ENCODE measurements around the gene SUN2. TPM values are rescaled to one million over a fixed set of nuclear protein-coding genes. Genes with fewer than 3 reads are reported as not detected.
A peak's percentile ranks its signal among the peaks of the same experiment; 100 is the strongest.

The SUN2 gene
- total and polyA plus RNA-seq, 2 of the 13 experiments (the other 11 are each of a cell fraction or from before 2014, with no cell fraction given) = 45.6 to 56.6 TPM

- ATAC-seq (no peak), FAIRE-seq (no peak), DNase-seq (ENCODE audit: low spot score) (no peak)
- Histone ChIP-seq H3K27me3 (ENCODE audit: control insufficient read depth in 1 of 2, insufficient read depth in 2 of 2, low read length in 2 of 2) (no peaks in the 10 kb centered on the region), H3K79me2 (ENCODE audit: insufficient read depth, low read length) (peaks cover 11% of the 10 kb centered on the region), H3K4me1 (ENCODE audit: insufficient read depth, low read length) (peaks cover 19% of the 10 kb centered on the region), H3K36me3 (replicated peaks in 1 of 2; ENCODE audit: control insufficient read depth in 1 of 2, insufficient read depth in 2 of 2, low read length in 2 of 2) (peaks cover 26 to 57% of the 10 kb centered on the region in 2 experiments), H4K20me1 (ENCODE audit: insufficient read depth, low read length) (no peaks in the 10 kb centered on the region), H3K9ac (ENCODE audit: insufficient read depth, low read depth, low read length) (no peak overlapping the region), H3K4me3 (replicated peaks in 1 of 3; ENCODE audit: insufficient read depth in 1 of 3, low read depth in 2 of 3, low read length in 3 of 3) (no peak overlapping the region), H3K4me2 (ENCODE audit: low read depth, low read length) (no peak overlapping the region), H2AFZ (ENCODE audit: low read length) (no peak overlapping the region), H3K27ac (ENCODE audit: extremely low read length, insufficient read depth, low read length) (no peak overlapping the region), H3K9me3 (ENCODE audit: low read length) (no peaks in the 10 kb centered on the region)
- intact Hi-C loops (cut with micrococcal nuclease; ENCODE audit: unreplicated experiment) = no loop called here
- in situ Hi-C loops (cut with HindIII; ENCODE audit: extremely low pct_ligation_motif_present, low pct_unique_long_range_greater_than_20kb) = no loop called here
- TF ChIP-seq GMEB1 (CRISPR knock-in tag; IDR thresholded peaks at IDR 0.05; ENCODE audit: borderline replicate concordance) (no peak), POLR2AphosphoS5 (IDR thresholded peaks at IDR 0.05; ENCODE audit: low read depth, low read length) (0 out of 2 replicates have a peak, but pooled peaks have one; percentile 38), AGO2 (optimal IDR thresholded peaks at IDR 0.05; ENCODE audit: low read depth, low read length) (peak; percentile 44), LRRFIP1 (CRISPR knock-in tag; conservative IDR thresholded peaks at IDR 0.05) (no peak), ZBTB1 (CRISPR knock-in tag; IDR thresholded peaks at IDR 0.05; ENCODE audit: borderline replicate concordance) (no peak), RBM22 (optimal IDR thresholded peaks at IDR 0.05; ENCODE audit: low read length) (peak; percentile 92)
- no TSS peak for BruUV-seq (replicated peaks)
- POLR2A ChIA-PET = interaction anchor here (0.7 to 1.0 kb wide), 2 partner anchors 11 to 22 kb away, joined by 3 to 5 read pairs; no protein-coding TSS in a partner anchor
- WGBS (ENCODE audit: low lambda C conversion rate) = 100% methylated on average over 1 of the region's 1 CpG
- CTCF ChIA-PET (ENCODE audit: low intra/inter-chr PET ratio, low total read pairs) = no interaction called here
Measured at GRCh38 chr22:38685761-38686160, 70.0 kb downstream of the SUN2 start.

Measured in HepG2 (cell line).